Sigmoid colon (tissue), 4 donors: ENCODE data around the gene AIG1.
"Not testable (repeated sequence)": the region's sequence is repeated elsewhere in the genome, so short reads cannot be mapped to it uniquely, and the experiment has no call there.

Experiments used
- POLR2A ChIP-seq, 2 donors: fragments of 450-650 bp; IDR thresholded peaks; one replicate each; pipeline ENCODE4 v1.6.1; 2016; ENCODE audit warnings: antibody characterized with exemption in 2 of 2, mild to moderate bottlenecking in 2 of 2, moderate library complexity in 2 of 2
- POLR2AphosphoS5 ChIP-seq, 4 donors: sonication (generic); formaldehyde crosslinking; IDR thresholded peaks; one replicate each; pipeline ENCODE4 v1.6.1; 2017; ENCODE audit warnings: antibody characterized with exemption in 4 of 4
- TF ChIP-seq, protein P1 (sequence below), 4 experiments: fragments of 450-650 bp in 3 of 4; fragments of 200-600 bp in 1 of 4; IDR thresholded peaks; one replicate each; pipeline ENCODE4 v1.5.1; 2016 to 2019; ENCODE audit warnings: antibody characterized with exemption in 4 of 4, mild to moderate bottlenecking in 3 of 4, moderate library complexity in 2 of 4

DNA sequence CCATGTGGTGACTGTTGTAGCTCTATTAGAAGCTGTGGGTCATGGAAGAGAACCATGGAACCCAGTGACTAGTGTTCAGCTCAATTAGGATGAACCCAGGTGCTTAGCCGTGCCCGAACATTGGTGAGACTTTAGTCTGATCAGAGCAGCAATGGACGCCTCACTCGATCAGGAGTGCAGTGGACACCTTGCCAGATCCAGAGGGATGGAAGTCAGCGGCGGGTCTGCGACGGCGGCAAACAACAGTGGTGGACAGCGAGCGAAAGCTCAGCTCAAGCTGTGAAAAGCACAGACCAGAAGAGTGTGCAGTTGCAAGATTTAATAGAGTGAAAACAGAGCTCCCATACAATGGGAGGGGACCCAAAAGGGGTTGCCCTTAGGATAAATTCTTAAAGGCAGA is 26.6 kb downstream of the AIG1 start:
- TF ChIP-seq, protein P1, sequence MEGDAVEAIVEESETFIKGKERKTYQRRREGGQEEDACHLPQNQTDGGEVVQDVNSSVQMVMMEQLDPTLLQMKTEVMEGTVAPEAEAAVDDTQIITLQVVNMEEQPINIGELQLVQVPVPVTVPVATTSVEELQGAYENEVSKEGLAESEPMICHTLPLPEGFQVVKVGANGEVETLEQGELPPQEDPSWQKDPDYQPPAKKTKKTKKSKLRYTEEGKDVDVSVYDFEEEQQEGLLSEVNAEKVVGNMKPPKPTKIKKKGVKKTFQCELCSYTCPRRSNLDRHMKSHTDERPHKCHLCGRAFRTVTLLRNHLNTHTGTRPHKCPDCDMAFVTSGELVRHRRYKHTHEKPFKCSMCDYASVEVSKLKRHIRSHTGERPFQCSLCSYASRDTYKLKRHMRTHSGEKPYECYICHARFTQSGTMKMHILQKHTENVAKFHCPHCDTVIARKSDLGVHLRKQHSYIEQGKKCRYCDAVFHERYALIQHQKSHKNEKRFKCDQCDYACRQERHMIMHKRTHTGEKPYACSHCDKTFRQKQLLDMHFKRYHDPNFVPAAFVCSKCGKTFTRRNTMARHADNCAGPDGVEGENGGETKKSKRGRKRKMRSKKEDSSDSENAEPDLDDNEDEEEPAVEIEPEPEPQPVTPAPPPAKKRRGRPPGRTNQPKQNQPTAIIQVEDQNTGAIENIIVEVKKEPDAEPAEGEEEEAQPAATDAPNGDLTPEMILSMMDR (IDR thresholded peaks at IDR 0.05), result not testable (repeated sequence)
- TF ChIP-seq POLR2AphosphoS5, POLR2A (IDR thresholded peaks at IDR 0.05): not testable (repeated sequence)
